ENCODE data around the gene SPEM3.

Gene SPEM3

DNA sequence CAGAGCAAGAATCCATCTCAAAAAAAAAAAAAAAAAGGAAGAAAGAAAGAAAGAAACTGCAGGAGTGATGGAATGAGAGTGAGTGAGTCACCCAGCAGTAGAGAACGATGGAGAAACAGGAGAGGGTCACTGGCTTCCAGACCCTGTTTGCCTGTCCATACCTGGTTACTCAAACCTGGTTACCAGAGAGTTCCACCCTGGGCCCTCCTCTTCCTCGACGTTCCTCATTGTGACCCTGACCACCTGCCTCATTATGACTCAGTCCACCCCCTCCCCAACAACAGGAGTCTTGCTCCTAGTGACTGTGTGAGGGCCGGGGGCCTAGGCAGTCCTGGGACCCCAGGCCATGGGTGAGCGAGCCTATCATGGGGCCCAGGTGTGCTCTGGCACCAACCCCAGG, at the start of gene SPEM3:
TSS of gene SPEM3 (plus strand) at position 301 of the 400 bp plus-strand sequence. CDS start at position 347, 46 bp downstream.
- DNase-seq = no peak

DNA sequence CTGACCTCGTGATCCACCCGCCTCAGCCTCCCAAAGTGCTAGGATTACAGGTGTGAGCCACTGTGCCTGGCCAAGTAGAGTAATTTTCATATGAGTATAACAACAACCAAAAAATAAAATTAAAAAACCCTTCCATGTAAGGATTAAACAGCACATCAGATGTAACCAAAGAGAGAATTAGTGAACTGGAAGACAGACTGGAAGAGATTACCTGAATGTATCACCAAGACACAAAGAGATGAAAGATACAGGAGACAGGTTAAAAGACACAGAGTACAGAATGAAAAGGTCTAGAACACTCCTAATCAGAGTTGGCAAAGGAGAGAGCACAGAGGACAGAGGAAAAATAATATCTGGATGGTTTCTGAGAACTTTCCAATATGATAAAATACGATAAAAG, 49.5 kb upstream of the SPEM3 start:
- no peak for DNase-seq

DNA sequence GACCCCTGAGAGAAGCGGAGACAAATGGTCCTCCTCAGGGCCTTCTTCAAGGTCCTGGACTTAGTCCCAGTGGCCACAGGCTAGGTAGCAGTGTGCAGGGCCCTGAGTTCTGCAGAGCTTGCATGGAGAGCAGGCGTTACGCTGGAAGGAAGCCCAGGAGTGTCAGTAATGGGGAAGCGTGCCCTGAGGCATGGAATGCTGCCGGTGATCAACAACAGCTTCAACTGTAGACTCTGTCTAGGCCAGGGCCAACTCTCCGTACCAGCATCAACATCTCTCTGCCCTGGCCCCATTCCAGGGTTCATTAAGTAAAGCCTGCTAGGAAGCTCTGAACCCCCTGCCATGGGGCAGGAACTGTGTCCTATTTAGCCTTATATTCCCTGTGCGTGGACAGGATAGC, 48.3 kb upstream of the SPEM3 start:
- peak; percentile 64 for DNase-seq

- DNase-seq = no peak
Observed at GRCh38 chr17:7380855-7381683, 47.6 kb upstream of the SPEM3 start, which contains the start of gene TNK1. Gene TNK1, plus strand, starts transcription at chr17:7381089. Its CDS starts 1,838 bp downstream, at chr17:7382927.

- no peak for DNase-seq
Observed at GRCh38 chr17:7382901-7383300, 45.8 kb upstream of the SPEM3 start.

GRCh38 chr17:7383371-7383741, 45.3 kb upstream of the SPEM3 start:
- DNase-seq = no peak

- peak; percentile 61 for DNase-seq
Observed at GRCh38 chr17:7383742-7384488, 44.7 kb upstream of the SPEM3 start.

DNA sequence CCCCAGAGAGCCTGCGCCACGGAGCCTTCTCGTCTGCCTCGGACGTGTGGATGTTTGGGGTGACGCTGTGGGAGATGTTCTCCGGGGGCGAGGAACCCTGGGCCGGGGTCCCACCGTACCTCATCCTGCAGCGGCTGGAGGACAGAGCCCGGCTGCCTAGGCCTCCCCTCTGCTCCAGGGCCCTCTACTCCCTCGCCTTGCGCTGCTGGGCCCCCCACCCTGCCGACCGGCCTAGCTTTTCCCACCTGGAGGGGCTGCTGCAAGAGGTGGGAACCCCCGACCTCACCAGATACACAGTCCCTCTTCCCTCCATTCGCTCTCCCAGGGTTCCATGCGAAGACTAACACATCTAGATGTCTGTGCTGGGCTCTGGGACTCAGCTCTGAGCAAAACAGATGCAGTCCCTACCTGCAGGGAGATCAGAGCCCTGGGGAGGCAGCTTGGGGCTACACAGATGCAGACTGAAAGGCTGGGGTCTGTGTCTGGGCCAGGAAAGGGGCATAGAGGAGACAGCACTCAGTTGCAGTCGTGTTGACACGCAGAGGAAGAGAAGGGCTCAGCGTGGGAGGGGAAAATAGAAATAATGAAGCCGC, 44.1 kb upstream of the SPEM3 start:
- no peak for DNase-seq

GRCh38 chr17:7388856-7389255, 39.8 kb upstream of the SPEM3 start:
- DNase-seq = no peak

DNA sequence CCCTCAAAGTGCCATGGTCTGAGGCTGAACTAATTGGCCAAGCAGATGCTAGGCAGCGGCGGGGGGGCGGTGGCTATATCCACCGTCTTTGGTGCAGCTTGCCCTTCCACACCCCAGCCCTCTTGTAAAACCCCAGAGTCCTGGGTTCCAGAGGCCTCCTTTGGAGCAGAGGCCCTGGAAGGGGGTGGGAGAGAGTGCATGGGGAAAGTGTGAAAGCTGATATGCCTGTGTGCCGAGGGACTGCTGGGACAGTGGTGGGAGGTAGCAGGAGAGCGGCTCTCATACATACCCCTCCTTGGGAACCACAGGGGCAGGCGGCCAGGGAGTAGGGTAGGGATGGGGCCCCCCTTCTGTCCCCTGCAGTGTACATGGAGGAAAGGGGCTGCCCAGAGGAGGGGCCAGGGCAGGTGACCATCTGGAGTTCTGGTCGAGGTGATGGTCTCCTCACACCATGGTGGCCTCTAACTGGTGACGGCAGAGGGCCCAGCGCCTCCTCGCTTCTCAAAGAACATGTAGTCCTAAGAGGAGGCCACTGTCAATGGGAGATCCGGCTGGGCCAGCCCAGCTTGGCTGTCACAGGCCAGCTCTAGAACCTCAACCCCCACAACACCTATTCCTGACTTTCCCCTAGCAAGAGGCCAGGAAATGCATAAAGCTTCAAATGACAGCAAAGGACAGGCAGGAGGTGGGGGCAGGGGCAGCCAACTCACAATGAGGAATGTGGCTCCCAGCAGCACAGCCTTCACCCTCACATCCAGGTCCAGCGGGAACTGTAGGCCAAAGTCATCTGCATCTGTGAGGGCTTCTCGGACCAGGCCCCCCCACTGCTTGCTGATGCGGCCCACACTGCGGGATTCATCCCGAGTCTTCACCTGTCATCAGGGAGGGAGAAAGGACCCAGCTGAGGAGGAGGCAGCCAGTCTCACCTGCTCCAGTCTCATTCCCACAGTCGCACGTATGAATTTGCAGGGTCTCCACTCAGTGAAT, 38.4 kb upstream of the SPEM3 start:
- no peak for DNase-seq

GRCh38 chr17:7391307-7391706, 37.4 kb upstream of the SPEM3 start:
- DNase-seq = no peak

- no peak for DNase-seq
Observed at GRCh38 chr17:7392696-7393612, 35.7 kb upstream of the SPEM3 start.

DNA sequence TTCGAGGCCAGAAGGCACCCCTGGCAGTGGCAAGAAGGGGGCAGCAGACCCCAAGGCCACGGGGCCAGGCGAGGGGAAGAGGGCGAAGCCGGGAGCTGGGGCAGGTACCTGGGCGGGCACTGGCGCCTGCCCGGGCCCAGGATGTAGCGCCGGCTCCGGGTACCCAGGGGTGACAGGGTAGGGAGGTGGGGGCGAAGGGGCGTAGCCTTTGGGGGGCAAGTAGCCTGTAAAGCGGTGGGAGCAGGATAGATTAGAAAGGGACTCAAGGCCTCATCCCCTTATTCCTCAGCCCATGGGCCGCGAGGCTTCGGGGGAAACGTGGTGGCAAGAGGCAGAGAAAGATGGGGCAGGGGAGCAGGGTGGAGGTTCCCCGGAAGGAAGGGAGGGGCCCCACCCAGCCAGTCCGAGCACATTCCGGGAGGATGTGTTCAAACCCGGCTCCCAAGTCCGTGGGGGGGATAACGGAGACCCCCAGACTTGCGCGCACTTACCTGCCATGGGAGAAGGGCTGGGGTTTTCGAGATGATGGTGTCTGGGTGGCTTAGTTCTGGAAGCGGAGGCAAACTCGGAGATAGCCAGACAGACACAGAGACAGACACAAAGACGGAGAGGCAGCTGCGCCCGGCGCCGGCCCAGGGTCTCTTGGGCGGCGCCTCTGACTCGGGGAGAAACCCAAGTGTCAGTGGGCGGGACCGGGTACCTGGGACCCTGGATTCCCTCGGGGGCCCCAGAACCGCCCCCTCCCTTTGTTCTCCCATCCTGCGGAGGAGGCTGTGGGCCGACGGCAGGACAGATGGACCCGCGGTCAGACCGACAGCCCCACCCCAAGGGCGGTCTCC, 34.8 kb upstream of the SPEM3 start:
- DNase-seq = no peak

DNA sequence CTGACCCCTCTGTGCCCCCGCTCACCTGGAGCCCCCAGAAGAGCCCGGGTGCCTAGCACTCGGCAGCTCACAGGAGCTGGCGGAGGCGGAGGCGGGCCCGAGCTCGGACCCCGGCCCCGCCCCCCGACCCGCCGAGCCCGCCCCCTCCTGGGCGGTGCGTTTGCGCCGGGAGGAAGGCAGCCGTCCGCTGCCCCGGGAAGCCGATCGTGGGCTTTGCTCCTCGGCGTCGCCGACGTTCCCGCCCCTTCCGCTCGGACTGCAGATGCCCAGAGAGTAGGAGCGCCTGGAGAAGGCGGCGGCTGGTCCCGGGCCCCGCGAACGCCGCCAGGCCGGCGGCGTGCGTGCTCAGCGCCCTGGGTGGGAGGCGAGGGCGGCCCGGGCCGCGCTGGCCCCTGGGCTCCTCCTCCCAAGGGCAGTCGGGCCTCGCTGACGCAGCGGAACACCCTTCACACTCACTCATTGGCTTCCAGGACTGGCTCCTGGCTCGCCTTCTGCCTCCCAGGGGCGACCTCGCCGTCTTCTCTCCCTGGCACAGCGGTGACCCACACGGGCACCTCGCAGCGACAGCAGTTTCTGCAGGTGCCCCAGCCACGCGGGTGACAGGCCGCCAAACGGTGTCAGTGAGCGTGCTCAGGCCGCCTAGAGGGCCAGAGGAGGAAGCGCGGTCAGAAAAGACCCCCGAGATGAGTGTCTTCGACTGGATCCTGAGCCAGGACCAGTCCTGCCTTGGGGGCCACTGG, 34.0 kb upstream of the SPEM3 start, which contains the start of gene PLSCR3:
TSS of gene PLSCR3 (minus strand) at position 74 of the 740 bp plus-strand sequence. CDS start 415 bp downstream, outside the sequence.
- peak; percentile 92 for DNase-seq

- peak; percentile 18 for DNase-seq
Observed at GRCh38 chr17:7396147-7396546, 32.5 kb upstream of the SPEM3 start.

DNA sequence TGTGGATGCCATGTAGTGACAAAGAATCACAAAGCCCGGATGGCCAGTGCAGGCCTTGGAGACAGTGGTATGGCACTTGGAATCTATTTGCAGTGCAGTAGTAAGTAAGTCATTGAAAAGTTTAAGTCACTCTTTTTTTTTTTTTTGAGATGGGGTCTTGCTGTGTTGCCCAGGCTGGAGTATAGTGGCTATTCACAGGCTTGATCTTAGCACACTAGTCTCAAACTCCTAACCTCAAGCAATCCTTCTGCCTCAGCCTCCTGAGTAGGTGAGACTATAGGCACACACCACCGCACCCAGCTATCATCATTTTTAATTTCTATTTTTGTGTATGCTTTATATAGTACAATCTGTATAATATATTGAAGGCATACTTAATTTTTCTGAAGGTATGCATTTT, 30.0 kb upstream of the SPEM3 start:
- DNase-seq = peak; percentile 7

DNA sequence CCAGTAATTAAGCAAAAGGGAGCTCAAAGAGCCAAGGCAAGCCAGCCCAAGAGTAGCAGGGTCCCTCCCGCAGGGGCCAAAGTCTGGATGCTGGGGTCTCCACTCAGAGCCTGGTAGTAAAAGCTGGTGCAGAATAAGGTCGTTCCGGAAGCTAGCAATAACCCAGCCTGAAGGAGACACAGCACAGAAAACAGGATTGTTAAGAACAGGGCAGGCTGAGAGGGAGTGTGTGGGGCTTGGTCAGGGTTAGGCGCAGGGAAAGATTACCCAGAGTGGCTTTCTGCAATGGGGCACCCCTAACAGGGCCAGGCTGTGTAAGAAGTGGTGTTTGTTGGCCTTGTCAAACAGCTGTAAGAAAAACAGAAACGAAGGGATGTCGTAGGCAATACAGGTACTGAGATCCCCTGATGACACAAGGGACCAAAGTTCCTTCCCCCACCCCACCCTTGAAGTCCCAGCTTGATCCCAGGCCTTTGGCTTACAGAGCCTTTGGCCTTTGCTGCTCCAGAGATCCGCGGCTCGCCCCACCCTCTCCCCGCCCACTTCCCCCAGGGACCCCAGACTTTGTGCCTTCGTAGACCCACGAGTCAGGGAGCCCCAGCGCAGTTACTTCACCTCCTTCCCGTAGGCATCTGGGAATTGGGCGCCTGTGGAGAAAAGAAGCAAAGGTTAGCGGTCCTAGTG, 25.5 kb upstream of the SPEM3 start:
- no peak for DNase-seq

- no peak for DNase-seq
Observed at GRCh38 chr17:7403727-7403976, 25.0 kb upstream of the SPEM3 start.
